Right atrium auricular region (tissue), 2 donors: ENCODE data around the gene MTOR. TPM values are rescaled to one million over a fixed set of nuclear protein-coding genes. Genes with fewer than 3 reads are reported as not detected.

Experiments used
- DNase-seq: peaks from one replicate; pipeline ENCODE4 v3.0.0-alpha.2; 2019; ENCODE audit warnings: low spot score
- H3K27ac ChIP-seq, 2 donors: fragments of 200-600 bp; sonication (generic); 1 replicate in 1 of 2; 2 replicates in 1 of 2; pipeline ENCODE4 v1.5.1; 2016 to 2019
- H3K27me3 ChIP-seq, 2 donors: fragments of 200-600 bp; sonication (generic); one replicate each; pipeline versions ENCODE4 v1.5.1 to v1.6.0; 2017 to 2019
- H3K36me3 ChIP-seq: fragments of 200-600 bp; sonication (generic); one replicate; pipeline ENCODE4 v1.5.1; 2016
- H3K4me1 ChIP-seq, 2 donors: fragments of 200-600 bp; sonication (generic); one replicate each; pipeline versions ENCODE4 v1.5.1 to v1.6.0; 2017 to 2019
- H3K4me3 ChIP-seq, 2 donors: fragments of 200-600 bp; sonication (generic); 1 replicate in 1 of 2; 2 replicates in 1 of 2; pipeline ENCODE4 v1.5.1; 2017 to 2019; ENCODE audit warnings: mild to moderate bottlenecking in 1 of 2, moderate library complexity in 1 of 2
- H3K9me3 ChIP-seq, 2 donors: fragments of 200-600 bp; sonication (generic); one replicate each; pipeline ENCODE4 v1.5.1; 2019
- total RNA-seq, 2 donors: library from RNA; depleted of rRNA; stranded (reverse); fragments of >200 nt; gene quantifications; one replicate each; pipeline ENCODE4 v1.1.0, GENCODE V29; 2016
- TF ChIP-seq, protein P1 (sequence below), 2 donors: fragments of 200-600 bp; sonication (generic); IDR thresholded peaks; one replicate each; pipeline ENCODE4 v1.5.1; 2019; ENCODE audit warnings: antibody characterized with exemption in 2 of 2

MTOR gene
- total RNA-seq, 2 donors from 2014 or later, result 28.1 to 36.0 TPM

DNA sequence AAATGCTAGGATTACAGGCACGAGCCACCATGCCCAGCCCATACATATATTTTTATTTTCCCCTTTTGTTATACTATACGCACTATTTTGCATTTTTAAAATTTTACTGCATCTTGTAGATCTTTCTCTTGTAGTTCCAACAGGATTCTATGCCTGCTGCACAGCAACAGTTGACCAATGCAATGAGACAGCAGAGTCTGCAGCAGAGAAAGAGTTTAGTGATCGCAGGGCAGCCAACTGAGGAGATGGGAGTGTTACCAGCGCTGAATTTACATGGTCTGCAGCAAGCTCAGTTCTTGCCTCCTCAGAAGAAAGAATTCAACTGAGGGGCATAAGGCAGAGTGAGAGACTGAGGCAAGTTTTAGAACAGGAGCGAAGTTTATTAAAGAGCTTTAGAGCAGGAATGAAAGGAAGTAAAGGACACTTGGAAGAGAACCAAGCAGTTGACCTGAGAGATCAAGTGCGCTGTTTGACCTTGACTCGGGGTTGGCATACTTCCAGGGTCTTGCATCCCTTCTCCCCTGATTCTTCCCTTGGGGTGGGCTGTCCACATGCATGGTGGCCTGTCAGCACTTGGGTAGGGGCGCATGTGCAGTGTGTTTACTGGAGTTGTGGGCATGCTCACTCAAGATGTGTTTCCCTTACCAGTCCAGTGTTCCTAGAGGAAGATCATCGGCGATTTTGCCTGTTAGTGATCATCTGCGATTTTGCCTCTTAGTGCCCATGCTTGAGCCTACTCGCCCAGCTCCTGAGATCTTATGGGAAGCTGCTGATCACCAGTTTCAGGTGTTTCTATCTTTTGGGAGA lies 4.1 kb upstream of the MTOR start:
- Histone ChIP-seq H3K9me3 (no peaks in the 10 kb centered on the region), H3K4me1 (peaks cover 0 to 10% of the 10 kb centered on the region in 2 donors), H3K4me3 (no peak overlapping the region), H3K27me3 (no peaks in the 10 kb centered on the region), H3K36me3 (no peaks in the 10 kb centered on the region), H3K27ac (no peak overlapping the region)
- DNase-seq, result no peak
- TF ChIP-seq, protein P1, sequence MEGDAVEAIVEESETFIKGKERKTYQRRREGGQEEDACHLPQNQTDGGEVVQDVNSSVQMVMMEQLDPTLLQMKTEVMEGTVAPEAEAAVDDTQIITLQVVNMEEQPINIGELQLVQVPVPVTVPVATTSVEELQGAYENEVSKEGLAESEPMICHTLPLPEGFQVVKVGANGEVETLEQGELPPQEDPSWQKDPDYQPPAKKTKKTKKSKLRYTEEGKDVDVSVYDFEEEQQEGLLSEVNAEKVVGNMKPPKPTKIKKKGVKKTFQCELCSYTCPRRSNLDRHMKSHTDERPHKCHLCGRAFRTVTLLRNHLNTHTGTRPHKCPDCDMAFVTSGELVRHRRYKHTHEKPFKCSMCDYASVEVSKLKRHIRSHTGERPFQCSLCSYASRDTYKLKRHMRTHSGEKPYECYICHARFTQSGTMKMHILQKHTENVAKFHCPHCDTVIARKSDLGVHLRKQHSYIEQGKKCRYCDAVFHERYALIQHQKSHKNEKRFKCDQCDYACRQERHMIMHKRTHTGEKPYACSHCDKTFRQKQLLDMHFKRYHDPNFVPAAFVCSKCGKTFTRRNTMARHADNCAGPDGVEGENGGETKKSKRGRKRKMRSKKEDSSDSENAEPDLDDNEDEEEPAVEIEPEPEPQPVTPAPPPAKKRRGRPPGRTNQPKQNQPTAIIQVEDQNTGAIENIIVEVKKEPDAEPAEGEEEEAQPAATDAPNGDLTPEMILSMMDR (IDR thresholded peaks at IDR 0.05), result no peak

DNA sequence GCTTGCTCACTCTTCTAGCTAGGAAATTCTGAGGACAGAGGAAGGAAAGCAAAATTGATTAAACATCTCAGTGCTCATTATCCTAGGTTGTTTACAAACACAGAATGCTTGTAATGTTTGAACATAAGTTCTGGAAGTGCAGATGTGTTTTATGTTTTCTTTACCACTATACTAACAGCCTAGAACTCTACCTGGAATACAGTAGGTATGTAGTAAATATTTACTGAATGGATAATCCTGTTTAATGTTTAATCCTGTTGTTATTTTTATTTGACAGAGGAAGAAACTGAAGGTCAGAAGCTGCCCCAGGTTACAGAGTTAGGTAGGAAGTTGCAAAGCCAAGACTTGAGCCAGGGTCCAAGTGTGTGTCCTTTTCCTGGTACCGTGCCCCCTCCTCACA lies 6.1 kb downstream of the MTOR start:
- Histone ChIP-seq H3K27me3 (no peaks in the 10 kb centered on the region), H3K4me1 (peaks cover 0 to 8% of the 10 kb centered on the region in 2 donors), H3K36me3 (peaks cover 83% of the 10 kb centered on the region), H3K4me3 (no peak overlapping the region), H3K27ac (no peak overlapping the region), H3K9me3 (no peaks in the 10 kb centered on the region)
- TF ChIP-seq, protein P1 (IDR thresholded peaks at IDR 0.05), result no peak
- no peak for DNase-seq

DNA sequence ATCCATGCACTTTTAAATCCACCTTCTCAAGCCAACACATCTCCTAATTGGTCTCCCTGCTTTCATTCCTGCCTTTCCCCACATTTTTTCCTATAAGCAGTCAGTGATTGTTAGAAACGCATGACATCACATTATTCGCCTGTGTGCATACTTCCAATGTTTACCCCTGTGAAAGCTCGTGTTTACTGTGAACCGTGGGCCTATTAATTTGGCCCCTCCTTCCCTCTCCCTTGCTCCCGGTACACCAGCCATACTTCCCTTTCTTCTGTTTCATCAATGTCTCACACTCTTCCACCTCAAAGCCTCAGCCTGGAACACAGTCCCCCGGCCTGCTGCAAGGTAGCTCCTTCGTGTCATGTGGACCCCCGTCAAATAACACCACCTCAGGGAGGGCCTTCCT lies 9.1 kb downstream of the MTOR start:
- no peaks in the 10 kb centered on the region for H3K27me3 ChIP-seq
- no peaks in the 10 kb centered on the region for H3K9me3 ChIP-seq
- H3K4me1 ChIP-seq, result no peaks in the 10 kb centered on the region
- no peak overlapping the region for H3K4me3 ChIP-seq
- TF ChIP-seq, protein P1 (IDR thresholded peaks at IDR 0.05), result no peak
- H3K27ac ChIP-seq, result no peak overlapping the region
- H3K36me3 ChIP-seq, result peaks cover 80% of the 10 kb centered on the region
- no peak for DNase-seq

DNA sequence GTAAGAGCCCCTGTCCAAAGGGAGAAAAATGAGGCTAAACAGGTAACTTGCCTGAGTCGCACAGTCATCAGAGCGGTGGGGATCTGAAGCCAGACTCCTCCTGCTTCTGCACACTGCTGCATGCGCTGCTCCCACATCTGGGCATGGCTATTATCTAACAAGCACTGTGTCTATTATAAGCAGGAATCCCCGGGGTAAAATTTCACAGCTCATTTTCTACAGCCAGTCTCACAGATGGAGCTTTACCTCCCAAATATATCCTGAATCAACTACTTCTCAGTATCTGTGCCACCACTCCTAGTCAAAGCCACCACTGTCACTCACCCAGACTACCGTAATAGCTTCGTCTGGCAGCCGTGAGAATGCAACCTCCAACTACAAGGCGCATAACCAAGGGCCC lies 9.8 kb downstream of the MTOR start:
- H3K4me1 ChIP-seq, result no peaks in the 10 kb centered on the region
- peaks cover 77% of the 10 kb centered on the region for H3K36me3 ChIP-seq
- H3K9me3 ChIP-seq, result no peaks in the 10 kb centered on the region
- DNase-seq, result no peak
- TF ChIP-seq, protein P1 (IDR thresholded peaks at IDR 0.05), result no peak
- H3K27ac ChIP-seq, result no peak overlapping the region
- no peak overlapping the region for H3K4me3 ChIP-seq
- no peaks in the 10 kb centered on the region for H3K27me3 ChIP-seq

DNA sequence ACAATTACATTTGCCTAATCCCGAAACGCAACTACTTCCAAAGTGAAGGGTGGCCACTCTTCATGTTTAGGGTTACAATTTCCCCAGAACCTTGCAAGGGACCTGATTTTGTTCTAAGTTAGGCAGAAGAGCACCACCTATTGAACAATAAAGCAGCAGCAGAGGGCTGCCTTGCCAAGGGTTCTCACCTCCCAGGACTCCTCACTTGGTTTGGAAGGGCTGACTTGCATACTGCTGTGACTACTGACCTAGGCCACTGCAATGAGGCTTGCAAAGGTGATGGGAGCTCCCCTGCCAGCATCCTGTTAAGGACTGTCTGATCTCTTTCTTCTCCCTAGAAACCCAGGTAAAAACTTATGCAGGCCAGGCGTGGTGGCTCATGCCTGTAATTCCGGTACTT lies 14.2 kb downstream of the MTOR start:
- H3K4me1 ChIP-seq, result no peaks in the 10 kb centered on the region
- no peaks in the 10 kb centered on the region for H3K27me3 ChIP-seq
- TF ChIP-seq, protein P1 (IDR thresholded peaks at IDR 0.05), result no peak
- no peak overlapping the region for H3K4me3 ChIP-seq
- H3K36me3 ChIP-seq, result peaks cover 68% of the 10 kb centered on the region
- no peak for DNase-seq
- H3K27ac ChIP-seq, result no peak overlapping the region
- no peaks in the 10 kb centered on the region for H3K9me3 ChIP-seq
